HCT116 (cell line): ENCODE measurements around the gene BUB3. TPM values are rescaled to one million over a fixed set of nuclear protein-coding genes. Genes with fewer than 3 reads are reported as not detected.

Source experiments
- ATAC-seq: fragments of 200-7000 bp; cut with Tn5 transposase; 2 replicates; pipeline ENCODE4 v1.9.1; 2020; ENCODE audit warnings: mild to moderate bottlenecking, moderate library complexity
- BruUV-seq: library from RNA; stranded (reverse); fragments of 400-500 nt; replicated peaks from 2 replicates; lab custom pipeline; 2021; lab: Mats Ljungman, UMichigan
- CTCF ChIA-PET: fragments of 300-600 bp; sonication (Branson Sonifier 250); formaldehyde crosslinking; loops from one replicate; lab custom pipeline; 2021; ENCODE audit warnings: antibody characterized with exemption; lab: Charles Lee
- POLR2A ChIA-PET: fragments of 300-600, 350-600 bp; sonication (Branson Sonifier 250); formaldehyde crosslinking; loops from one replicate; lab custom pipeline; 2021; ENCODE audit warnings: antibody characterized with exemption; lab: Charles Lee
- RAD21 ChIA-PET, 2 experiments: fragments of 300-600 bp; sonication (Branson Sonifier 250); formaldehyde crosslinking; loops; one replicate each; lab custom pipeline; 2023; ENCODE audit warnings: low total read pairs in 2 of 2; ENCODE audit not compliant: uncharacterized antibody in 2 of 2, unreplicated experiment in 2 of 2, low non-redundant PET in 1 of 2; lab: Charles Lee
- DNase-seq: peaks from one replicate; pipeline ENCODE4 v3.0.0-alpha.2; 2010; ENCODE audit warnings: low read depth, low spot score
- H2AFZ ChIP-seq: fragments of 200-600 bp; shearing (Covaris generic), sonication (generic); 2 replicates; pipeline ENCODE4 v1.6.1; 2017; ENCODE audit warnings: low read depth, mixed run types, mixed read lengths, antibody characterized with exemption, low read length; ENCODE audit not compliant: poor library complexity, severe bottlenecking
- H3K27ac ChIP-seq: 2 replicates; pipeline ENCODE4 v1.5.1; 2012; ENCODE audit warnings: low read depth, low read length
- H3K27me3 ChIP-seq: fragments of 200-600 bp; sonication (generic); 2 replicates; pipeline ENCODE4 v1.6.1; 2016; ENCODE audit warnings: mixed run types, low read length, mixed read lengths; ENCODE audit not compliant: insufficient read depth
- H3K36me3 ChIP-seq, 2 experiments: fragments of 200-500 bp in 1 of 2; fragments of 200-600 bp in 1 of 2; sonication (Bioruptor generic) in 1 of 2; sonication (generic) in 1 of 2; 2 replicates each; pipeline versions ENCODE4 v1.5.1 to v1.6.1; 2014 to 2016; ENCODE audit warnings: low read length in 2 of 2, inconsistent platforms in 1 of 2, mixed read lengths in 1 of 2, mixed run types in 1 of 2; ENCODE audit not compliant: insufficient read depth in 2 of 2, control insufficient read depth in 1 of 2
- H3K4me1 ChIP-seq, 2 experiments: fragments of 200-600 bp in 1 of 2; sonication (generic) in 1 of 2; 2 replicates each; pipeline versions ENCODE4 v1.5.1 to v1.6.1; 2012 to 2017; ENCODE audit warnings: low read length in 2 of 2, inconsistent platforms in 1 of 2, mild to moderate bottlenecking in 1 of 2, mixed read lengths in 1 of 2, mixed run types in 1 of 2, moderate library complexity in 1 of 2; ENCODE audit not compliant: insufficient read depth in 2 of 2, control insufficient read depth in 1 of 2
- H3K4me2 ChIP-seq: fragments of 200-600 bp; sonication (generic); 2 replicates; pipeline ENCODE4 v1.6.1; 2017; ENCODE audit warnings: mixed run types, low read length, mixed read lengths
- H3K4me3 ChIP-seq, 2 experiments: fragments of 200-600 bp in 1 of 2; sonication (generic) in 1 of 2; replicated peaks in 1 of 2; 2 replicates each; pipeline ENCODE4 v1.5.1; 2011 to 2016; ENCODE audit warnings: low read length in 2 of 2, control low read depth in 1 of 2, low read depth in 1 of 2, mild to moderate bottlenecking in 1 of 2, mixed read lengths in 1 of 2, mixed run types in 1 of 2
- H3K79me2 ChIP-seq: fragments of 200-600 bp; sonication (generic); 2 replicates; pipeline ENCODE4 v1.6.1; 2017; ENCODE audit warnings: mild to moderate bottlenecking, mixed run types, low read length, moderate library complexity, mixed read lengths; ENCODE audit not compliant: insufficient read depth
- H3K9ac ChIP-seq: fragments of 200-600 bp; sonication (generic); 2 replicates; pipeline ENCODE4 v1.6.1; 2016; ENCODE audit warnings: low read length, mixed read lengths
- H3K9me2 ChIP-seq: fragments of 200-600 bp; sonication (generic), shearing (Covaris generic); 2 replicates; pipeline ENCODE4 v1.6.1; 2017; ENCODE audit warnings: mixed run types, mild to moderate bottlenecking, moderate library complexity; ENCODE audit not compliant: insufficient read depth
- H3K9me3 ChIP-seq, 2 experiments: fragments of 200-500 bp in 1 of 2; fragments of 200-600 bp in 1 of 2; sonication (Bioruptor generic) in 1 of 2; sonication (generic) in 1 of 2; 2 replicates each; pipeline ENCODE4 v1.6.1; 2014 to 2017; ENCODE audit warnings: low read length in 2 of 2, mixed read lengths in 2 of 2, inconsistent platforms in 1 of 2, low read depth in 1 of 2, mild to moderate bottlenecking in 1 of 2, mixed run types in 1 of 2, moderate library complexity in 1 of 2; ENCODE audit not compliant: control insufficient read depth in 1 of 2, insufficient read depth in 1 of 2
- H4K20me1 ChIP-seq: fragments of 200-600 bp; sonication (generic), shearing (Covaris generic); 2 replicates; pipeline ENCODE4 v1.6.1; 2017; ENCODE audit warnings: mixed run types, mild to moderate bottlenecking, moderate library complexity; ENCODE audit not compliant: insufficient read depth
- EGR1 ChIP-seq: IDR thresholded peaks from 2 replicates; pipeline ENCODE4 v1.6.1; 2012; ENCODE audit warnings: low read depth
- EZH2phosphoT487 ChIP-seq: fragments of 200-600 bp; IDR thresholded peaks from 2 replicates; pipeline ENCODE4 v1.6.1; 2018; ENCODE audit warnings: antibody characterized with exemption, borderline replicate concordance
- JUND ChIP-seq: IDR thresholded peaks from 2 replicates; pipeline ENCODE4 v1.6.1; 2012
- intact Hi-C: fragments of 100-400 bp; cut with micrococcal nuclease; formaldehyde crosslinking; loops from 2 replicates; pipeline ENCODE4 v1.10.0; 2022
- total RNA-seq: library from RNA; stranded (reverse); gene quantifications from one replicate; pipeline ENCODE4 v1.2.1, GENCODE V29; 2021; ENCODE audit not compliant: unreplicated experiment
- TF ChIP-seq, protein P1 (sequence below): IDR thresholded peaks from 2 replicates; pipeline ENCODE4 v1.6.1; 2012; ENCODE audit warnings: low read depth

BUB3 gene
- total RNA-seq, 1 experiment from 2014 or later: 271 TPM

DNA sequence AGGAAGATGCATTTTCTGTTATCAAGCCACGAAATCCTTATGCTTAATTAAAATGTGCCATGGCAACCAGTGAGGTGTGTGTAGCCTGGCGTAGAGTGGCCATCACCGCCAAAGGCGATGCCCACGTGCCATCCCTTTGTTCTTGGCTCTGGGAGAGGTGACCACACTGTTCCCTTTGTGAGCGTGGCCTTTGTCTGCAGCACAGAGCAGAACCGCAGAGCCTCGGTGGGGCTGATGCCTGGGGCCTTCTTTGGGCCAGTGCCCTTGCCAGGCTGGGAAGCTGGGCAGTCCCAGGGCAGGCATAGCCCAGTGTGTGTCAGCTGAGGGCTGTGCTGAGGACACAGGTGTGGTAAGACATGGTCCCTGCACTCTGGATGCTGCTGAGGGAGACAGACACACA is 48.3 kb downstream of the BUB3 start:
- H4K20me1 ChIP-seq: no peaks in the 10 kb centered on the region
- RAD21 ChIA-PET: no interaction called here
- intact Hi-C loops: no loop called here

More for the DNA sequence above, 48.3 kb downstream of the BUB3 start:
- Histone ChIP-seq H3K4me1 (no peaks in the 10 kb centered on the region), H3K79me2 (no peaks in the 10 kb centered on the region), H3K9me2 (no peaks in the 10 kb centered on the region), H3K4me3 (no peak overlapping the region), H3K9ac (no peak overlapping the region), H3K9me3 (no peaks in the 10 kb centered on the region), H3K27ac (no peak overlapping the region), H2AFZ (no peak overlapping the region), H3K4me2 (no peak overlapping the region), H3K36me3 (no peaks in the 10 kb centered on the region)
- ATAC-seq: no peak
- CTCF ChIA-PET: no interaction called here
- no peak for DNase-seq
- no TSS peak for BruUV-seq
- TF ChIP-seq, protein P1, sequence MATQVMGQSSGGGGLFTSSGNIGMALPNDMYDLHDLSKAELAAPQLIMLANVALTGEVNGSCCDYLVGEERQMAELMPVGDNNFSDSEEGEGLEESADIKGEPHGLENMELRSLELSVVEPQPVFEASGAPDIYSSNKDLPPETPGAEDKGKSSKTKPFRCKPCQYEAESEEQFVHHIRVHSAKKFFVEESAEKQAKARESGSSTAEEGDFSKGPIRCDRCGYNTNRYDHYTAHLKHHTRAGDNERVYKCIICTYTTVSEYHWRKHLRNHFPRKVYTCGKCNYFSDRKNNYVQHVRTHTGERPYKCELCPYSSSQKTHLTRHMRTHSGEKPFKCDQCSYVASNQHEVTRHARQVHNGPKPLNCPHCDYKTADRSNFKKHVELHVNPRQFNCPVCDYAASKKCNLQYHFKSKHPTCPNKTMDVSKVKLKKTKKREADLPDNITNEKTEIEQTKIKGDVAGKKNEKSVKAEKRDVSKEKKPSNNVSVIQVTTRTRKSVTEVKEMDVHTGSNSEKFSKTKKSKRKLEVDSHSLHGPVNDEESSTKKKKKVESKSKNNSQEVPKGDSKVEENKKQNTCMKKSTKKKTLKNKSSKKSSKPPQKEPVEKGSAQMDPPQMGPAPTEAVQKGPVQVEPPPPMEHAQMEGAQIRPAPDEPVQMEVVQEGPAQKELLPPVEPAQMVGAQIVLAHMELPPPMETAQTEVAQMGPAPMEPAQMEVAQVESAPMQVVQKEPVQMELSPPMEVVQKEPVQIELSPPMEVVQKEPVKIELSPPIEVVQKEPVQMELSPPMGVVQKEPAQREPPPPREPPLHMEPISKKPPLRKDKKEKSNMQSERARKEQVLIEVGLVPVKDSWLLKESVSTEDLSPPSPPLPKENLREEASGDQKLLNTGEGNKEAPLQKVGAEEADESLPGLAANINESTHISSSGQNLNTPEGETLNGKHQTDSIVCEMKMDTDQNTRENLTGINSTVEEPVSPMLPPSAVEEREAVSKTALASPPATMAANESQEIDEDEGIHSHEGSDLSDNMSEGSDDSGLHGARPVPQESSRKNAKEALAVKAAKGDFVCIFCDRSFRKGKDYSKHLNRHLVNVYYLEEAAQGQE: no peak
- TF ChIP-seq JUND (no peak), EGR1 (no peak), EZH2phosphoT487 (no peak)
- TF ChIP-seq, all 23 proteins: peak for 0
- H3K27me3 ChIP-seq: no peaks in the 10 kb centered on the region
- POLR2A ChIA-PET: no interaction called here
